Activated B cell treated with CpG ODN at 0.5 μM for 24 hours (primary cell): ENCODE results near the gene TRIP13. TPM values are rescaled to one million over a fixed set of nuclear protein-coding genes. Genes with fewer than 3 reads are reported as not detected.

ENCODE experiments used
- ATAC-seq: fragments of 200-7000 bp; cut with Tn5 transposase; one replicate; pipeline ENCODE4 v1.10.0; 2021; ENCODE audit warnings: low read depth, mild to moderate bottlenecking, moderate library complexity
- CTCF ChIA-PET: fragments of 350-600 bp; sonication (Branson Sonifier 250); formaldehyde crosslinking; loops from one replicate; lab custom pipeline; 2021; ENCODE audit warnings: antibody characterized with exemption; lab: Charles Lee
- POLR2A ChIA-PET: fragments of 350-600 bp; sonication (Branson Sonifier 250); formaldehyde crosslinking; loops from one replicate; lab custom pipeline; 2021; ENCODE audit warnings: antibody characterized with exemption; lab: Charles Lee
- DNase-seq: peaks from one replicate; pipeline ENCODE4 v3.0.0; 2022
- H3K27ac Mint-ChIP-seq: one replicate; pipeline ENCODE4 v1.8.0; 2020; ENCODE audit warnings: mixed read lengths
- H3K27me3 Mint-ChIP-seq: one replicate; pipeline ENCODE4 v1.8.0; 2021; ENCODE audit warnings: mixed read lengths
- H3K36me3 Mint-ChIP-seq: one replicate; pipeline ENCODE4 v1.8.0; 2021; ENCODE audit warnings: low read depth, mixed read lengths
- H3K4me1 Mint-ChIP-seq: one replicate; pipeline ENCODE4 v1.8.0; 2021; ENCODE audit warnings: mixed read lengths
- H3K4me3 Mint-ChIP-seq: one replicate; pipeline ENCODE4 v1.8.0; 2020; ENCODE audit warnings: mild to moderate bottlenecking, mixed read lengths
- H3K9me3 Mint-ChIP-seq: one replicate; pipeline ENCODE4 v1.8.0; 2020; ENCODE audit warnings: mixed read lengths
- CTCF ChIP-seq: fragments of 200-600 bp; IDR thresholded peaks from one replicate; pipeline ENCODE4 v1.8.0; 2022; ENCODE audit warnings: antibody characterized with exemption, mild to moderate bottlenecking
- intact Hi-C: fragments of 100-400 bp; cut with micrococcal nuclease; formaldehyde crosslinking; loops from one replicate; pipeline ENCODE4 v1.15.1; 2024
- total RNA-seq: library from RNA; stranded (reverse); gene quantifications from 2 replicates; pipeline ENCODE4 v1.2.3, GENCODE V29; 2022

TRIP13 gene
- total RNA-seq, 1 donor from 2014 or later, result 4.1 TPM

GRCh38 chr5:885529-885928, 7.2 kb upstream of the TRIP13 start:
- no peaks in the 10 kb centered on the region for H3K9me3 Mint-ChIP-seq
- no peak overlapping the region for H3K4me3 Mint-ChIP-seq
- no peak overlapping the region for H3K27ac Mint-ChIP-seq
- no peak for ATAC-seq
- DNase-seq, result no peak
- no peak for TF ChIP-seq CTCF
- H3K36me3 Mint-ChIP-seq, result peaks cover 94% of the 10 kb centered on the region
- ChIA-PET CTCF (no interaction called here), POLR2A (no interaction called here)
- intact Hi-C loops, result no loop called here
- peaks cover 2% of the 10 kb centered on the region for H3K4me1 Mint-ChIP-seq
- H3K27me3 Mint-ChIP-seq, result no peaks in the 10 kb centered on the region

GRCh38 chr5:886036-886435, 6.6 kb upstream of the TRIP13 start:
- no peak for DNase-seq
- intact Hi-C loops, result no loop called here
- Mint-ChIP-seq H3K27ac (no peak overlapping the region), H3K9me3 (no peaks in the 10 kb centered on the region), H3K4me3 (no peak overlapping the region), H3K27me3 (no peaks in the 10 kb centered on the region), H3K4me1 (peaks cover 3% of the 10 kb centered on the region), H3K36me3 (peaks cover 94% of the 10 kb centered on the region)
- no peak for TF ChIP-seq CTCF
- ChIA-PET POLR2A (no interaction called here), CTCF (no interaction called here)
- ATAC-seq, result no peak

- no peak for ATAC-seq
- no peak overlapping the region for H3K27ac Mint-ChIP-seq
- peaks cover 92% of the 10 kb centered on the region for H3K36me3 Mint-ChIP-seq
- DNase-seq, result no peak
- H3K4me1 Mint-ChIP-seq, result peaks cover 11% of the 10 kb centered on the region
- H3K27me3 Mint-ChIP-seq, result no peaks in the 10 kb centered on the region
- POLR2A ChIA-PET, result no interaction called here
- H3K9me3 Mint-ChIP-seq, result no peaks in the 10 kb centered on the region
- no peak for TF ChIP-seq CTCF
- CTCF ChIA-PET, result no interaction called here
- intact Hi-C loops, result no loop called here
- H3K4me3 Mint-ChIP-seq, result no peak overlapping the region
These were observed 5.9 kb upstream of the TRIP13 start for GRCh38 chr5:886716-887325.

GRCh38 chr5:887947-888637, 4.6 kb upstream of the TRIP13 start:
- no peak for DNase-seq
- no peak for TF ChIP-seq CTCF
- ChIA-PET POLR2A (no interaction called here), CTCF (no interaction called here)
- Mint-ChIP-seq H3K4me3 (no peak overlapping the region), H3K4me1 (peaks cover 13% of the 10 kb centered on the region), H3K9me3 (no peaks in the 10 kb centered on the region), H3K27me3 (no peaks in the 10 kb centered on the region), H3K27ac (no peak overlapping the region), H3K36me3 (peaks cover 81% of the 10 kb centered on the region)
- intact Hi-C loops, result no loop called here
- ATAC-seq, result no peak

- H3K4me3 Mint-ChIP-seq, result no peak overlapping the region
These were observed 4.0 kb upstream of the TRIP13 start for GRCh38 chr5:888638-889035.

More at GRCh38 chr5:888638-889035, 4.0 kb upstream of the TRIP13 start:
- ATAC-seq (no peak), DNase-seq (no peak)
- H3K36me3 Mint-ChIP-seq, result peaks cover 76% of the 10 kb centered on the region
- H3K4me1 Mint-ChIP-seq, result peaks cover 15% of the 10 kb centered on the region
- no peaks in the 10 kb centered on the region for H3K9me3 Mint-ChIP-seq
- CTCF ChIA-PET, result no interaction called here
- no peaks in the 10 kb centered on the region for H3K27me3 Mint-ChIP-seq
- H3K27ac Mint-ChIP-seq, result no peak overlapping the region
- POLR2A ChIA-PET, result no interaction called here
- intact Hi-C loops, result no loop called here
- TF ChIP-seq CTCF, result no peak
